ENCODE measurements around the gene CHRM4. TPM values are rescaled to one million over a fixed set of nuclear protein-coding genes. Genes with fewer than 3 reads are reported as not detected.
"Not testable (repeated sequence)": the region's sequence is repeated elsewhere in the genome, so short reads cannot be mapped to it uniquely, and the experiment has no call there.

The CHRM4 gene
- polyA plus RNA-seq, 3 donors from 2014 or later, result 0.31 to 0.51 TPM; not detected in 1

- H3K27me3 Mint-ChIP-seq (ENCODE audit: low read depth in 3 of 3), result peaks cover 7 to 18% (median 15%) of the 10 kb centered on the region in 3 donors
- peak overlapping the region in 4 of 5 donors; percentile 21 to 68 (median 39) for H3K4me3 Mint-ChIP-seq
- peaks cover 0 to 1% (median 0%) of the 10 kb centered on the region in 3 donors for H3K36me3 Mint-ChIP-seq
- H3K27ac Mint-ChIP-seq, result no peak overlapping the region
- no peaks in the 10 kb centered on the region for H3K9me3 Mint-ChIP-seq
- DNase-seq, result no peak
- peaks cover 14 to 22% of the 10 kb centered on the region in 2 donors for H3K4me1 Mint-ChIP-seq
Observed at GRCh38 chr11:46382646-46383403, 8.8 kb downstream of the CHRM4 start.

- Mint-ChIP-seq H3K4me1 (peaks cover 14 to 24% of the 10 kb centered on the region in 2 donors), H3K27me3 (ENCODE audit: low read depth in 3 of 3) (peaks cover 7 to 16% (median 10%) of the 10 kb centered on the region in 3 donors), H3K36me3 (peaks cover 0 to 8% (median 0%) of the 10 kb centered on the region in 3 donors), H3K9me3 (no peaks in the 10 kb centered on the region), H3K4me3 (peak overlapping the region; percentile 45 to 72 (median 68)), H3K27ac (no peak overlapping the region)
- no peak for DNase-seq
Observed at GRCh38 chr11:46381819-46382645, 9.5 kb downstream of the CHRM4 start.

GRCh38 chr11:46381048-46381818 is 10.3 kb downstream of the CHRM4 start, which contains the start of gene MDK:
Gene MDK, plus strand, starts transcription at chr11:46381669. Its CDS starts 389 bp downstream, at chr11:46382058.
- DNase-seq, result no peak
- H3K9me3 Mint-ChIP-seq, result no peaks in the 10 kb centered on the region
- H3K4me3 Mint-ChIP-seq, result peak within 1 kb of the TSS; percentile 68 to 87 (median 80)
- H3K27me3 Mint-ChIP-seq (ENCODE audit: low read depth in 3 of 3), result peaks cover 4 to 9% (median 8%) of the 10 kb centered on the region in 3 donors
- no peak within 1 kb of the TSS for H3K27ac Mint-ChIP-seq
- H3K36me3 Mint-ChIP-seq, result peaks cover 0 to 8% (median 0%) of the 10 kb centered on the region in 3 donors
- H3K4me1 Mint-ChIP-seq, result peaks cover 14 to 22% of the 10 kb centered on the region in 2 donors

- peak overlapping the region in 5 of 6 donors; percentile 37 to 73 (median 66) for H3K27ac Mint-ChIP-seq
Observed at GRCh38 chr11:46380340-46381047, 11.1 kb downstream of the CHRM4 start.

GRCh38 chr11:46379482-46380293 is 11.9 kb downstream of the CHRM4 start:
- not testable (repeated sequence) for DNase-seq; H3K9me3 Mint-ChIP-seq; H3K27me3 Mint-ChIP-seq (ENCODE audit: low read depth in 3 of 3); H3K36me3 Mint-ChIP-seq
- Mint-ChIP-seq H3K4me3 (peak overlapping the region; percentile 27 to 71 (median 57)), H3K27ac (peak overlapping the region; percentile 59 to 87 (median 78)), H3K4me1 (peaks cover 14 to 22% of the 10 kb centered on the region in 2 donors)

More at GRCh38 chr11:46380340-46381047, 11.1 kb downstream of the CHRM4 start:
- peak overlapping the region; percentile 68 to 87 (median 80) for H3K4me3 Mint-ChIP-seq
- DNase-seq, result peak; percentile 45 to 49 (median 48)
- peaks cover 0 to 8% (median 0%) of the 10 kb centered on the region in 3 donors for H3K36me3 Mint-ChIP-seq
- H3K4me1 Mint-ChIP-seq, result peaks cover 14 to 22% of the 10 kb centered on the region in 2 donors
- no peaks in the 10 kb centered on the region for H3K9me3 Mint-ChIP-seq
- H3K27me3 Mint-ChIP-seq (ENCODE audit: low read depth in 3 of 3), result peaks cover 4 to 9% (median 7%) of the 10 kb centered on the region in 3 donors

GRCh38 chr11:46378811-46379481 is 12.6 kb downstream of the CHRM4 start:
- H3K27me3 Mint-ChIP-seq (ENCODE audit: low read depth in 3 of 3), result peaks cover 4 to 7% (median 4%) of the 10 kb centered on the region in 3 donors

GRCh38 chr11:46378296-46378695 is 13.3 kb downstream of the CHRM4 start:
- Mint-ChIP-seq H3K4me1 (peaks cover 14 to 22% of the 10 kb centered on the region in 2 donors), H3K9me3 (no peaks in the 10 kb centered on the region), H3K27ac (peak overlapping the region in 4 of 6 donors; percentile 20 to 78 (median 58)), H3K27me3 (ENCODE audit: low read depth in 3 of 3) (peaks cover 4% of the 10 kb centered on the region in 3 donors), H3K36me3 (peaks cover 0 to 8% (median 0%) of the 10 kb centered on the region in 3 donors), H3K4me3 (peak overlapping the region in 2 of 5 donors; percentile 18 to 46)
- DNase-seq, result no peak

More at GRCh38 chr11:46378811-46379481, 12.6 kb downstream of the CHRM4 start:
- peaks cover 0 to 8% (median 0%) of the 10 kb centered on the region in 3 donors for H3K36me3 Mint-ChIP-seq
- H3K27ac Mint-ChIP-seq, result peak overlapping the region; percentile 59 to 87 (median 78)
- H3K4me3 Mint-ChIP-seq, result peak overlapping the region; percentile 27 to 63 (median 52)
- peaks cover 14 to 22% of the 10 kb centered on the region in 2 donors for H3K4me1 Mint-ChIP-seq
- no peak for DNase-seq
- no peaks in the 10 kb centered on the region for H3K9me3 Mint-ChIP-seq

GRCh38 chr11:46377831-46378230 is 13.7 kb downstream of the CHRM4 start:
- Mint-ChIP-seq H3K27me3 (ENCODE audit: low read depth in 3 of 3) (peaks cover 3 to 4% (median 4%) of the 10 kb centered on the region in 3 donors), H3K36me3 (peaks cover 0 to 8% (median 0%) of the 10 kb centered on the region in 3 donors), H3K4me3 (no peak overlapping the region), H3K4me1 (peaks cover 14 to 22% of the 10 kb centered on the region in 2 donors), H3K9me3 (no peaks in the 10 kb centered on the region), H3K27ac (peak overlapping the region in 2 of 6 donors; percentile 30 to 34)
- DNase-seq, result no peak

- DNase-seq, result no peak
- no peak overlapping the region for H3K4me3 Mint-ChIP-seq
- H3K4me1 Mint-ChIP-seq, result peaks cover 14 to 22% of the 10 kb centered on the region in 2 donors
- H3K27me3 Mint-ChIP-seq (ENCODE audit: low read depth in 3 of 3), result peaks cover 3 to 4% (median 4%) of the 10 kb centered on the region in 3 donors
- H3K9me3 Mint-ChIP-seq, result no peaks in the 10 kb centered on the region
- peaks cover 0 to 8% (median 0%) of the 10 kb centered on the region in 3 donors for H3K36me3 Mint-ChIP-seq
- peak overlapping the region in 2 of 6 donors; percentile 30 to 45 for H3K27ac Mint-ChIP-seq
Observed at GRCh38 chr11:46377290-46377689, 14.3 kb downstream of the CHRM4 start.

- H3K27me3 Mint-ChIP-seq (ENCODE audit: low read depth in 3 of 3), result peaks cover 0 to 3% (median 2%) of the 10 kb centered on the region in 3 donors
- no peaks in the 10 kb centered on the region for H3K9me3 Mint-ChIP-seq
- H3K4me3 Mint-ChIP-seq, result no peak overlapping the region
- no peak for DNase-seq
- no peak overlapping the region for H3K27ac Mint-ChIP-seq
- H3K4me1 Mint-ChIP-seq, result peaks cover 14 to 18% of the 10 kb centered on the region in 2 donors
- H3K36me3 Mint-ChIP-seq, result peaks cover 0 to 11% (median 0%) of the 10 kb centered on the region in 3 donors
Observed at GRCh38 chr11:46376258-46377050, 15.1 kb downstream of the CHRM4 start.

Measured in immature natural killer cell (primary cell).